CMK (cell line): ENCODE results near the gene CISD2.
"Not testable (repeated sequence)": the region's sequence is repeated elsewhere in the genome, so short reads cannot be mapped to it uniquely, and the experiment has no call there.

Experiments
- DNase-seq: peaks from one replicate; pipeline ENCODE4 v3.0.0-alpha.2; 2010; ENCODE audit warnings: low read depth

CISD2 gene

GRCh38 chr4:102868781-102869568, at the start of gene CISD2:
TSS of gene CISD2 (plus strand) at chr4:102868992. CDS start at chr4:102869085, 93 bp downstream.
- DNase-seq: peak; percentile 80

- not testable (repeated sequence) for DNase-seq
These were observed 49.7 kb upstream of the CISD2 start for GRCh38 chr4:102819100-102819499.

- DNase-seq: no peak
These were observed 49.0 kb upstream of the CISD2 start for GRCh38 chr4:102819588-102820365.

- no peak for DNase-seq
These were observed 45.3 kb upstream of the CISD2 start for GRCh38 chr4:102823464-102823863.

GRCh38 chr4:102823897-102824296, 44.9 kb upstream of the CISD2 start:
- no peak for DNase-seq

- DNase-seq: no peak
These were observed 44.4 kb upstream of the CISD2 start for GRCh38 chr4:102824398-102824797.

- peak; percentile 60 for DNase-seq
These were observed 43.3 kb upstream of the CISD2 start for GRCh38 chr4:102825261-102826091.

GRCh38 chr4:102826105-102826889, 42.5 kb upstream of the CISD2 start:
- DNase-seq: no peak

GRCh38 chr4:102826890-102827673, 41.7 kb upstream of the CISD2 start, which contains the start of gene UBE2D3:
TSS of gene UBE2D3 (minus strand) at chr4:102827551. CDS start at chr4:102826508, 1,043 bp downstream.
- DNase-seq: peak; percentile 68

- DNase-seq: peak; percentile 99
These were observed 40.9 kb upstream of the CISD2 start for GRCh38 chr4:102827674-102828496.

GRCh38 chr4:102828497-102828808, 40.3 kb upstream of the CISD2 start:
- no peak for DNase-seq

GRCh38 chr4:102829803-102830202, 39.0 kb upstream of the CISD2 start:
- DNase-seq: no peak

- DNase-seq: no peak
These were observed 36.7 kb upstream of the CISD2 start for GRCh38 chr4:102832105-102832504.

GRCh38 chr4:102832667-102833066, 36.1 kb upstream of the CISD2 start:
- DNase-seq: no peak

- DNase-seq: no peak
These were observed 32.2 kb upstream of the CISD2 start for GRCh38 chr4:102836596-102836995.

- no peak for DNase-seq
These were observed 26.4 kb upstream of the CISD2 start for GRCh38 chr4:102842367-102842766.

- no peak for DNase-seq
These were observed 25.5 kb upstream of the CISD2 start for GRCh38 chr4:102843273-102843672.

GRCh38 chr4:102843938-102844337, 24.9 kb upstream of the CISD2 start:
- no peak for DNase-seq

GRCh38 chr4:102847687-102848086, 21.1 kb upstream of the CISD2 start:
- no peak for DNase-seq

GRCh38 chr4:102849579-102850104, 19.1 kb upstream of the CISD2 start:
- no peak for DNase-seq
